Stromal cell of bone marrow (primary cell): Measurements from ENCODE around the gene FILIP1.

Experiments
- DNase-seq: peaks from one replicate; pipeline ENCODE4 v3.0.0-alpha.2; 2012; ENCODE audit warnings: low read depth

FILIP1 gene, protein sequence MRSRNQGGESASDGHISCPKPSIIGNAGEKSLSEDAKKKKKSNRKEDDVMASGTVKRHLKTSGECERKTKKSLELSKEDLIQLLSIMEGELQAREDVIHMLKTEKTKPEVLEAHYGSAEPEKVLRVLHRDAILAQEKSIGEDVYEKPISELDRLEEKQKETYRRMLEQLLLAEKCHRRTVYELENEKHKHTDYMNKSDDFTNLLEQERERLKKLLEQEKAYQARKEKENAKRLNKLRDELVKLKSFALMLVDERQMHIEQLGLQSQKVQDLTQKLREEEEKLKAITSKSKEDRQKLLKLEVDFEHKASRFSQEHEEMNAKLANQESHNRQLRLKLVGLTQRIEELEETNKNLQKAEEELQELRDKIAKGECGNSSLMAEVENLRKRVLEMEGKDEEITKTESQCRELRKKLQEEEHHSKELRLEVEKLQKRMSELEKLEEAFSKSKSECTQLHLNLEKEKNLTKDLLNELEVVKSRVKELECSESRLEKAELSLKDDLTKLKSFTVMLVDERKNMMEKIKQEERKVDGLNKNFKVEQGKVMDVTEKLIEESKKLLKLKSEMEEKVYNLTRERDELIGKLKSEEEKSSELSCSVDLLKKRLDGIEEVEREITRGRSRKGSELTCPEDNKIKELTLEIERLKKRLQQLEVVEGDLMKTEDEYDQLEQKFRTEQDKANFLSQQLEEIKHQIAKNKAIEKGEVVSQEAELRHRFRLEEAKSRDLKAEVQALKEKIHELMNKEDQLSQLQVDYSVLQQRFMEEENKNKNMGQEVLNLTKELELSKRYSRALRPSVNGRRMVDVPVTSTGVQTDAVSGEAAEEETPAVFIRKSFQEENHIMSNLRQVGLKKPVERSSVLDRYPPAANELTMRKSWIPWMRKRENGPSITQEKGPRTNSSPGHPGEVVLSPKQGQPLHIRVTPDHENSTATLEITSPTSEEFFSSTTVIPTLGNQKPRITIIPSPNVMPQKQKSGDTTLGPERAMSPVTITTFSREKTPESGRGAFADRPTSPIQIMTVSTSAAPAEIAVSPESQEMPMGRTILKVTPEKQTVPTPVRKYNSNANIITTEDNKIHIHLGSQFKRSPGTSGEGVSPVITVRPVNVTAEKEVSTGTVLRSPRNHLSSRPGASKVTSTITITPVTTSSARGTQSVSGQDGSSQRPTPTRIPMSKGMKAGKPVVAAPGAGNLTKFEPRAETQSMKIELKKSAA (N-terminal part only)

DNA sequence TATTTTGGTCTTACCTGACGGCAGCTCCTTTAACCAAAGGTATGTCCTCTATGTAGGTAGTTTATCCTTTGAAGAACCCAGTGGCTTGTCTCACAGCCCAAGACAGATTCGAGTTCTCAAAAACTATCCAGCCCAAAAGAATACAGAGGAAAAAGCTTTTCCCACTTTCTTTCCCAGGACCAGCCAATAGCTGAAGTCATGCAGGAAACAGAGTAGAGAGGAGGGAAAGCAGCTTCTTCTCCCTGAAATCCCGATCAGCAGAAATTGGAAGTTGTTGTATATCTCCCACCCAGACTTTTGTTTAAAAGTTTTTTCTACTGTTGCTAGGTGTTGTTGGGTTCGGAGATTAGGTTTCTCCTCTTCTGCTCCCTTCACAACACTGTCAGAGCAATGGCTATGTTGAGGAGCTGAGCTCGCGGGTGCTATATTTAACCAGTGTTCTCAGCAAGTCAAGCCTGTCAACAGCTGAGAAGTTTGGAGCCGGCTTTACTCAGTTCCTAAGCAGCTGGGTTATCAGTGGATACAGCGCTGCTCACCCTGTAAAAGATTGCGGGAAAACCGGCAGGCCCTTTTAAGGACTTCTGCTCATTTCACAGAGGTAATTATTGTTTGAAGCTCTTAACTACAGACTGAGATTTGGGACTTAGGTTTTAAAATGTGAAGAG lies at the start of gene FILIP1:
Gene FILIP1 (minus strand): TSS at position 401 of the 665 bp plus-strand sequence. CDS start 78,828 bp downstream, outside the sequence.
- DNase-seq = peak; percentile 37

- no peak for DNase-seq
These were observed 49.7 kb upstream of the FILIP1 start for GRCh38 chr6:75543311-75543710.

DNA sequence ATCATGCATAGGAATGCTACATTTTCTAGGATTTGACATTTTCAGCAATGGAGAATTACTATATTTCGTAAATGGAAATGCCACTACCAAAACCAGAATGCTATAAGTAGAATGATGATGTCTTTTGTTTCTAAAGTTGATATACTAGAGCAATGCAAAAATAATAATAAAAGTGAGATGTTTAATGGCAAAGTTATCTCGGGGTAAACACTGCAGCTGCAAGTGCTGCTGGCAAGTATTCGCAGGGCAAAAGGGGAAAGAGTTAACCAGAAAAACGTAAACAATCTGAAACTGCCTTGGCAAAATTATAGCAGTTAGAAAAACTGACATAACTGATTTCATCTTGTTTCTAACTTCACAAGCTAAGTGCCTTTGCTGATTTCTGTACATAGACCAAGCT lies 45.5 kb upstream of the FILIP1 start:
- no peak for DNase-seq

DNA sequence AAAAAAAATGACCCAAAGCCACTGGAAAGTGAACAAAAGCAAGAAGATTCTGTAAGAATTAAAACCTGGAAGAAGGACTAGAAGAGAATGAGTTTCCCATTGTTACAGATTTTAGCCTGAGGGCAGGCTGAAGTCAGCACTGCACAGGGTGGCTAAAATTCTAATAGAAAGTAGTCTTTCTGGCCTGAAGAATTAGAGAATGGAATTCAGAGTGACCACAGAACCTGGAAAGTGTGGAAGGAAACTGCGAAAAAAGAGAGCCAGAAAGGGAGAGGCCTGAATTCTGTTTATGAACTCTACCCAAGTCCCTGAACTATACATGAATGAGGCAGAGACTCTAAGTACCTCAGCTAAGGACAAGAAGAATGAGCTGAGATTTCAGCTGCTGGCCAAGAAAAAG lies 38.9 kb upstream of the FILIP1 start:
- DNase-seq = no peak

GRCh38 chr6:75531174-75531573 lies 37.6 kb upstream of the FILIP1 start:
- no peak for DNase-seq

GRCh38 chr6:75530696-75531095 lies 37.1 kb upstream of the FILIP1 start:
- DNase-seq = no peak

DNA sequence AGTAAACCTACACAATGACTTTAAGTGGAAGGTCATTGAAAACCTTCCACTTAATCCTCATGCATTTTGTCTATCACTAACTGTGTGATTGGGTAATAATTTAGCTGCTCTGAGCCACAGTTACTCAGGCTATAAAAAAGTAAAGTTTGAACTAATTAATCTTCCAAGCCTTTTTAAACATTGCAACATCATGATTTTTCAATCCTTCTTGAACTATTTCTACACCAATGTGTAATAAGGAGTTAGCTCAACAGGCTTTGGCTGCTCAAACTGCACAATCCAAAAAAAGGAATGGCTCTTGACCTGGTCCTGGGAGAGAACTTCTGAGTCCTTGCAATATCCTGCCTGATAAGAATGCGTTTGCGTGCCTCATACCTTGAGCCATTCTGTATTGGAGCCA lies 34.8 kb upstream of the FILIP1 start:
- DNase-seq = no peak

DNA sequence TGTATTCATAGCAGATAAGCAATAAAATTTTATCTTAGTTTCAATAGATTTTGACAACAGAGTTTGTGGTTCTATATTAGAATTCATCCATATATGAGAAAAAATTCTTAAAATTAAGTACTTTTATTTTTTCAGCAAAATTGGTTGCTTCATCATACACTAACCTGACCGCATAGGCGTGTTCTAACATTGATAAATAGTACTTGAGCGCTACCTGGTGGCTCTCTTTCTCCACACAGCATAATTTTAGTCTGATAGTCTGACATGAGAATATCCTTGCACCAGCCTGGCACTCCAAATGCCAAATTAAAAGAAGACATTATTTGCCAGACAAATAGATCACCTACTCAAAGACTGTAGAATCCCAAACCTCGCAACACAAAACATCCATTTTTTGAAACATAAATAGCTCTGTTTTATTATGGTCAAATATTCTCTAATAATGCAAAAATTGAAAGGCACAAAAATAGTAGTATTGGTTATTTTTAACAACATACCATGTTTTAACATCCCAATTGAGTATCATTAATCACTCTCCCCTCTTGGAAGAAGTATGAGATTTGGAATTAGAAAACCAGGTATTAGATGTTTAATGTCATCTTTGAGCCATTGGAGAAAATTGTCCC lies 33.0 kb upstream of the FILIP1 start:
- DNase-seq = peak; percentile 48

DNA sequence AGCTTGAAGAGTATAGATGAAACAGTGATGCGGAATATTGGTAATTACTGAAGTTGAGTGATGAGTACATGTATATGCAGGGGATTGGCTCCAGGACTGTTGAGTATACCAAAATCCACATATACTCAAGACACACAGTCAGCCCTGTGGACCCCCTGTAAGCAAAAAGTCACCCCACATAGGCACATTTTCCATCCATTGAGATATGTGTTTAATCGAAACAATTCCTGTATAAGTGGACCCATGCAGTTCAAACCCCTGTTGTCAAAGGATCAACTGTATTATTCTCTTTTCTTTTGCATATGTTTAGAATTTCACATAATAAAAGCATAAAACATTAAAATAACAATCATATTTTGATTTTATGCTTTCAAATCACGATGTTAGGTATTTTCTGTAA lies 32.1 kb upstream of the FILIP1 start:
- DNase-seq = no peak

- peak; percentile 23 for DNase-seq
These were observed 30.8 kb upstream of the FILIP1 start for GRCh38 chr6:75524322-75524972.

GRCh38 chr6:75516757-75517156 lies 23.2 kb upstream of the FILIP1 start:
- DNase-seq = no peak

DNA sequence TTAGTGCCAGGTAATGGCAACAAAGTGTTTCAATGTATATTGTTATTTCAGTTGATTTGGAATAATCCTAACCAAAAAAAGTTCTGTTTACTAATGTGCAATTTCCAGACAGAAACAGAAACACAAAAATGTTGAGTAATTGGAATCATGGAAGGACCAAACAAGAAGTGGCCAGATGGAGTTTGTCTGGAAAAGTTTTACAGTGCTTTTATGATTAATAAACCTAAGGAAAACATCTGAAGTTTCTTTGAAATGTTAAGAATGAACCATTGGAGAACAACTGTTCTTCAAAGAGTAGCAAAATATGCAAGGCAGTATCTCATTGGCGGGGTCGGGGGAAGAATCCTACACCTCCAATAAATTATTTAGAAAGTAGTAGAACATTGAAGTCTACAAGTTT lies 19.0 kb upstream of the FILIP1 start:
- no peak for DNase-seq

- DNase-seq = no peak
These were observed 11.8 kb upstream of the FILIP1 start for GRCh38 chr6:75505424-75505823.

GRCh38 chr6:75504465-75505222 lies 11.0 kb upstream of the FILIP1 start:
- peak; percentile 34 for DNase-seq

DNA sequence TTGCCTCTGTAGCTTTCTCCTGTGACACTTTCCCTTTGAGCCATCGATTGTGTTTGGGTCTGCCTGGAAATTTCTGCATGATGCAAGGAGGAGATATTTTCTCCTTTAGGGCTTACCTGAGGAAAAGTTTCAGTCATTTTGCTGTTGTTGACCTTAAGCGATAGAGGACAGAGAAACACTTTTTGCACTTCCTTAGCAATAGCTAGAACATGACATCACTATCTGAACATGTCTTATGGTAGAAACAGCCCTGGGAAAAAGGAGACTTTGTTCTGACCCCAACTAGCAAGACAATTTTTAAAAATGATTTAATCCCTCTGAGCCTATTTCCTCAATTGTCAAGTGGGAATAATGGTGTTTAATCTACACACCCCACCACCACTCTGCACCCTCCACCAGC lies 9.7 kb upstream of the FILIP1 start:
- DNase-seq = no peak

DNA sequence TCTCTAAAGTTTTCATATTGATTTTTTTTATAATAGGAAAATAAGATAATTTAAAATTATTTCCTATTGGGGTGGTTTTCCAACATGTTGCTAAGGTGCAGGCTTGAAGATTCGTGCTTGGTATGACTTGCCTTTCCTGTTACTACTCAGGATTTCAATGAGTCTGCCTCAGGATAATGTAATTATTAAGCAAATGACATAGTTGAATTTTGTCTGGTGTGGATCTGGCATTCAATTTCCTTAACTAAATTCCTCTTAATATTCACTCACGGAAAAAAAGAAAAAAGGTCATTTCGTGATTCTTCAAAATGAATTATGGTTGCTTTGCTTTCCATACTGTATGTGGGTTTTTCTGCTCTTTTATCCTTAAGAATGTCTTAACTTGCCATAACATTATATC lies 9.3 kb upstream of the FILIP1 start:
- no peak for DNase-seq

DNA sequence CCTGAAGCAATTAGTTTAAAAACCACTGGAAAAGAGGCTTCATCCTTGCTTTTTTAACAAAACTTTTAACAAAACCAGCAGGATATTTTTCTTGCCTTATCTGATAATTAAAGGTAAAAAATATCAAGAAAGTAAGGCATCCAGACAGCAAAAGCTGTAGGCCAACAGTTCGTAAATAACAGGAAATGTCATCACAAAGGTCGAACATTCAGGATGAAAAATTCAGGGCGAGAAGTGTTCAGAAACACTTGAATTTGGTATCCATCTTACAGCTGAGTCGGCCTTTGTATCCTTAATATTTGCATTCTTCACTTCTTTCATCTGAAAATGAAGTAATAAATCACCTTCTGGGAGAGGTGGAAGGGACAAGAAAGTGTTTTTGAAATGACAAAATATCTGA lies 8.2 kb upstream of the FILIP1 start:
- DNase-seq = no peak

GRCh38 chr6:75499640-75500039 lies 6.0 kb upstream of the FILIP1 start:
- no peak for DNase-seq

DNA sequence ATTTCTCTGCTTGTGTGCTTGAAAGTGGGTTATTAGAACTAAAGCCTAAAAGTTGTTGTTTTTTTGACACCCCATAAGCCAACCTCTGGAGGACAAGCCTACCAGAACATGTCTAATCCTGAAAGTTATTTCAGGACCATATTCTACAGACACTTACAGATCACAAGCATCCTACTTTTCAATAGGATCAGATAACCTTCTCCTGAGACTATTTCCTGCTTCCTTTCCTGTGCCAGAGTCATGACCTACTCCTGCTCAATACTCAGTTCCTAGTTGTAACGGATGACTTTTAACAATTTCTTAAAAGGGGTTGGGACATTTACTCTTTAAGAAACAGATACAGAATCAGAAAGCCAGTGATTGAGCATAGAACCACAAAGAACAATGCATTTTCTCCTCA lies 5.3 kb upstream of the FILIP1 start:
- no peak for DNase-seq

DNA sequence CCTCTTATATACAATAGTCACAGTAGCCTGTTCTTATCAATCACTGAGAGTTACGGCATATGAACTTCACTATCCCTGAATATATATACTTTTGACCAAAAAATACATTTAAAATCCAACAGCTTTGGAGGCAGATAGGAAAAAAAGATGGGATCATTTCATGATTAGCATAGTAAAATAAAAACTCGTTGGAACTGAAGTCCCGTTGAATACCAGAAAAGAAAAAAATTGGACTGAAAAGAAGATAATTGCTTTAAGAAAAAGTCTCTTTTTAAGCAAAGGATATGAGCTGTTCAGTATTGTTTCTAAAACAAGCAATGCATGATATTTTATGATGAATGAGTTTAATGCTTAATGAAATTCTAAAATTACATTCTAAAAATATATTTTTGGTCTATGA lies 4.4 kb upstream of the FILIP1 start:
- DNase-seq = no peak
